Measurements from ENCODE around the gene FOXP1.

DNA sequence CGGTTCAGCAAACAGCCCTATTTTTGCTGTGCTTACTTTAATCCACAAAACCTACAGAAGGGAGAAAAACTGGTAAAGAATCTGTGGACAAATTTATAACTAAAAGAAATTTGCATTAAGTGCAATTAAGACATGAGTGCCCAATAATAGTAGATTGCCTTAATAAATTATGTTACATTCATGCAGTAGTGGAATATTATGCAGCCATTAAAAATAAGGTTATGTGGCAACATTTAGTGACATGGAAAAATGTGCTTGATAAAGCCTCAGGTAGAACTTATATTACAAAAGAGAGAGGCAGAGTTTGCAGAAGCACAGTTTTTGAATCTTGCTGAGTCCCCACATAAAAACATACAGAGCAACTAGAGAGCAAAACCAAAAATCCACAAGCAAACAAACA, 253.0 kb downstream of the FOXP1 start:
- TF ChIP-seq, protein P1, sequence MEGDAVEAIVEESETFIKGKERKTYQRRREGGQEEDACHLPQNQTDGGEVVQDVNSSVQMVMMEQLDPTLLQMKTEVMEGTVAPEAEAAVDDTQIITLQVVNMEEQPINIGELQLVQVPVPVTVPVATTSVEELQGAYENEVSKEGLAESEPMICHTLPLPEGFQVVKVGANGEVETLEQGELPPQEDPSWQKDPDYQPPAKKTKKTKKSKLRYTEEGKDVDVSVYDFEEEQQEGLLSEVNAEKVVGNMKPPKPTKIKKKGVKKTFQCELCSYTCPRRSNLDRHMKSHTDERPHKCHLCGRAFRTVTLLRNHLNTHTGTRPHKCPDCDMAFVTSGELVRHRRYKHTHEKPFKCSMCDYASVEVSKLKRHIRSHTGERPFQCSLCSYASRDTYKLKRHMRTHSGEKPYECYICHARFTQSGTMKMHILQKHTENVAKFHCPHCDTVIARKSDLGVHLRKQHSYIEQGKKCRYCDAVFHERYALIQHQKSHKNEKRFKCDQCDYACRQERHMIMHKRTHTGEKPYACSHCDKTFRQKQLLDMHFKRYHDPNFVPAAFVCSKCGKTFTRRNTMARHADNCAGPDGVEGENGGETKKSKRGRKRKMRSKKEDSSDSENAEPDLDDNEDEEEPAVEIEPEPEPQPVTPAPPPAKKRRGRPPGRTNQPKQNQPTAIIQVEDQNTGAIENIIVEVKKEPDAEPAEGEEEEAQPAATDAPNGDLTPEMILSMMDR (IDR thresholded peaks at IDR 0.05): no peak
- no peak for TF ChIP-seq POLR2A (IDR thresholded peaks at IDR 0.05)
